IMR-90 (cell line): ENCODE data around the gene RYR3. TPM values are rescaled to one million over a fixed set of nuclear protein-coding genes. Genes with fewer than 3 reads are reported as not detected.

ENCODE experiments used
- ATAC-seq: fragments of 200-7000 bp; cut with Tn5 transposase; 2 replicates; pipeline ENCODE4 v1.9.1; 2020; ENCODE audit warnings: low read depth, mild to moderate bottlenecking, moderate library complexity
- BruUV-seq: library from RNA; stranded (reverse); fragments of 400-500 nt; replicated peaks from 2 replicates; lab custom pipeline; 2021; lab: Mats Ljungman, UMichigan
- CTCF ChIA-PET: fragments of 300-600 bp; formaldehyde crosslinking; extraction: SDS; loops from one replicate; lab custom pipeline; 2021; ENCODE audit warnings: antibody characterized with exemption; lab: Yijun Ruan, JAX
- POLR2A ChIA-PET: fragments of 300-600 bp; sonication (Branson Sonifier 250); formaldehyde crosslinking; loops from one replicate; lab custom pipeline; 2022; ENCODE audit warnings: antibody characterized with exemption; ENCODE audit not compliant: unreplicated experiment; lab: Charles Lee
- DNase-seq: peaks from one replicate; pipeline ENCODE4 v3.0.0; 2013
- H2AFZ ChIP-seq: replicated peaks from 2 replicates; pipeline ENCODE3; 2013; ENCODE audit warnings: low read length, mild to moderate bottlenecking; ENCODE audit not compliant: poor library complexity
- H2AK5ac ChIP-seq: 2 replicates; pipeline ENCODE4 v1.6.1; 2013; ENCODE audit warnings: low read depth, low read length, inconsistent platforms
- H2AK9ac ChIP-seq: replicated peaks from 2 replicates; pipeline ENCODE3; 2013; ENCODE audit warnings: mild to moderate bottlenecking, low read depth, low read length, moderate library complexity; ENCODE audit not compliant: poor library complexity
- H2BK120ac ChIP-seq: 2 replicates; pipeline ENCODE4 v1.6.1; 2013; ENCODE audit warnings: low read depth, low read length, inconsistent platforms
- H2BK15ac ChIP-seq: 3 replicates; pipeline ENCODE4 v1.6.1; 2013; ENCODE audit warnings: low read depth, low read length, inconsistent platforms
- H2BK20ac ChIP-seq: 2 replicates; pipeline ENCODE4 v1.6.1; 2013; ENCODE audit warnings: low read depth, mild to moderate bottlenecking, inconsistent platforms, low read length, moderate library complexity
- H2BK5ac ChIP-seq: 2 replicates; pipeline ENCODE4 v1.6.1; 2013; ENCODE audit warnings: mild to moderate bottlenecking, low read depth, low read length, inconsistent platforms; ENCODE audit not compliant: poor library complexity, severe bottlenecking
- H3K14ac ChIP-seq: replicated peaks from 2 replicates; pipeline ENCODE4 v1.6.1; 2013; ENCODE audit warnings: low read depth, low read length, inconsistent platforms
- H3K18ac ChIP-seq: 2 replicates; pipeline ENCODE4 v1.6.1; 2013; ENCODE audit warnings: low read depth, low read length, control low read depth
- H3K23ac ChIP-seq: 2 replicates; pipeline ENCODE4 v1.6.1; 2013; ENCODE audit warnings: low read depth, low read length, inconsistent platforms
- H3K27ac ChIP-seq: 2 replicates; pipeline ENCODE4 v1.5.1; 2013; ENCODE audit warnings: mild to moderate bottlenecking, control low read depth, low read length; ENCODE audit not compliant: insufficient read depth
- H3K27me3 ChIP-seq: 2 replicates; pipeline ENCODE4 v1.6.1; 2013; ENCODE audit warnings: low read length; ENCODE audit not compliant: control insufficient read depth, insufficient read depth
- H3K36me3 ChIP-seq: 2 replicates; pipeline ENCODE4 v1.6.1; 2013; ENCODE audit warnings: low read length, mixed read lengths; ENCODE audit not compliant: control insufficient read depth, insufficient read depth
- H3K4ac ChIP-seq: 2 replicates; pipeline ENCODE4 v1.6.1; 2013; ENCODE audit warnings: low read depth, low read length, inconsistent platforms
- H3K4me1 ChIP-seq: 2 replicates; pipeline ENCODE4 v1.6.1; 2013; ENCODE audit warnings: low read length, mixed read lengths; ENCODE audit not compliant: control insufficient read depth, insufficient read depth
- H3K4me2 ChIP-seq: 2 replicates; pipeline ENCODE4 v1.6.1; 2013; ENCODE audit warnings: low read depth, mild to moderate bottlenecking, control low read depth, low read length, moderate library complexity
- H3K4me3 ChIP-seq: 2 replicates; pipeline ENCODE4 v1.5.1; 2013; ENCODE audit warnings: low read depth, mild to moderate bottlenecking, control low read depth, low read length, moderate library complexity; ENCODE audit not compliant: insufficient read depth
- H3K56ac ChIP-seq: 2 replicates; pipeline ENCODE4 v1.6.1; 2013; ENCODE audit warnings: low read length, inconsistent platforms; ENCODE audit not compliant: insufficient read depth; ENCODE audit errors: extremely low read depth
- H3K79me1 ChIP-seq, 2 experiments: 2 replicates each; pipeline ENCODE4 v1.6.1; 2013; ENCODE audit warnings: low read length in 2 of 2, inconsistent platforms in 1 of 2, low read depth in 1 of 2
- H3K9ac ChIP-seq: 2 replicates; pipeline ENCODE4 v1.6.1; 2013; ENCODE audit warnings: low read depth, low read length, control low read depth
- H3K9me1 ChIP-seq: 2 replicates; pipeline ENCODE4 v1.6.1; 2013; ENCODE audit warnings: low read length, inconsistent platforms; ENCODE audit not compliant: insufficient read depth
- H3K9me3 ChIP-seq: 2 replicates; pipeline ENCODE4 v1.6.1; 2013; ENCODE audit warnings: low read length; ENCODE audit not compliant: control insufficient read depth, insufficient read depth
- H4K20me1 ChIP-seq: 2 replicates; pipeline ENCODE4 v1.6.1; 2013; ENCODE audit warnings: low read length, inconsistent platforms; ENCODE audit not compliant: insufficient read depth
- H4K5ac ChIP-seq: 2 replicates; pipeline ENCODE4 v1.6.1; 2013; ENCODE audit warnings: mild to moderate bottlenecking, low read depth, low read length, control low read depth
- H4K8ac ChIP-seq, 2 experiments: 2 replicates each; pipeline ENCODE4 v1.6.1; 2013; ENCODE audit warnings: low read depth in 2 of 2, low read length in 2 of 2, control low read depth in 1 of 2, inconsistent platforms in 1 of 2
- H4K91ac ChIP-seq: 2 replicates; pipeline ENCODE4 v1.6.1; 2013; ENCODE audit warnings: low read depth, low read length, inconsistent platforms; ENCODE audit not compliant: insufficient read depth
- BHLHE40 ChIP-seq: fragments of 150-350 bp; IDR thresholded peaks from 2 replicates; pipeline ENCODE4 v1.6.1; 2016; ENCODE audit warnings: mild to moderate bottlenecking, low read depth, low read length
- CHD1 ChIP-seq: IDR thresholded peaks from 2 replicates; pipeline ENCODE4 v1.6.1; 2012; ENCODE audit warnings: low read depth, low read length, improper control_type of control experiment
- CTCF ChIP-seq: conservative IDR thresholded peaks from 2 replicates; pipeline ENCODE4 v1.5.1; 2012; ENCODE audit warnings: mild to moderate bottlenecking, low read depth, low read length, improper control_type of control experiment
- ELK1 ChIP-seq: fragments of 150-350 bp; IDR thresholded peaks from 2 replicates; pipeline ENCODE4 v1.6.1; 2016; ENCODE audit warnings: low read depth, mild to moderate bottlenecking, low read length, moderate library complexity, borderline replicate concordance
- FOS ChIP-seq: fragments of 150-350 bp; IDR thresholded peaks from 2 replicates; pipeline ENCODE4 v1.6.1; 2016; ENCODE audit warnings: low read depth, low read length
- MAFK ChIP-seq: IDR thresholded peaks from 2 replicates; pipeline ENCODE4 v1.6.1; 2012; ENCODE audit warnings: low read depth, low read length, improper control_type of control experiment
- MAZ ChIP-seq: IDR thresholded peaks from 2 replicates; pipeline ENCODE4 v1.6.1; 2012; ENCODE audit warnings: low read depth, mild to moderate bottlenecking, low read length, improper control_type of control experiment, moderate library complexity, borderline replicate concordance
- MXI1 ChIP-seq: IDR thresholded peaks from 2 replicates; pipeline ENCODE4 v1.6.1; 2012; ENCODE audit warnings: low read depth, mild to moderate bottlenecking, low read length, moderate library complexity, borderline replicate concordance
- NFE2L2 ChIP-seq: fragments of 150-350 bp; IDR thresholded peaks from 2 replicates; pipeline ENCODE4 v1.6.1; 2016; ENCODE audit warnings: low read depth, mild to moderate bottlenecking, low read length
- POLR2A ChIP-seq: IDR thresholded peaks from 2 replicates; pipeline ENCODE4 v1.6.1; 2012; ENCODE audit warnings: mild to moderate bottlenecking, low read depth, low read length
- RAD21 ChIP-seq: IDR thresholded peaks from 2 replicates; pipeline ENCODE4 v1.6.1; 2012; ENCODE audit warnings: low read length, improper control_type of control experiment
- RFX5 ChIP-seq: IDR thresholded peaks from 2 replicates; pipeline ENCODE4 v1.8.0; 2012; ENCODE audit warnings: low read depth, mild to moderate bottlenecking, low read length, moderate library complexity
- SMC3 ChIP-seq: fragments of 150-350 bp; IDR thresholded peaks from 2 replicates; pipeline ENCODE4 v1.6.1; 2016; ENCODE audit warnings: low read depth, mild to moderate bottlenecking, antibody characterized with exemption, low read length, moderate library complexity
- WGBS, 2 experiments: methylation state at CpG; one replicate each; pipeline versions ENCODE4 v1.1.5 to v1.1.7; 2013; ENCODE audit warnings: missing lambda C conversion rate in 2 of 2; ENCODE audit not compliant: insufficient read length in 1 of 2; ENCODE audit errors: extremely low coverage in 2 of 2; 5-methylcytosine and 5-hydroxymethylcytosine counted together
- dilution Hi-C: fragments of 300-500 bp; cut with HindIII; formaldehyde crosslinking; loops from one replicate; pipeline ENCODE4 v1.14.3; 2018; ENCODE audit warnings: low sequenced_read_pairs; ENCODE audit not compliant: unreplicated experiment
- in situ Hi-C: fragments of 300-500 bp; cut with MboI; formaldehyde crosslinking; loops from 3 replicates; pipeline ENCODE4 v1.14.3; 2019; ENCODE audit warnings: low sequenced_read_pairs, inconsistent platforms, mixed read lengths
- intact Hi-C: fragments of 100-400 bp; cut with micrococcal nuclease; formaldehyde crosslinking; loops from 2 replicates; pipeline ENCODE4 v1.10.0; 2022
- polyA plus RNA-seq, 3 experiments: library from polyadenylated mRNA; depleted of rRNA; stranded (reverse); fragments of >200 nt; gene quantifications; 2 replicates each; pipeline ENCODE4 v1.2.3, GENCODE V29; 2012; ENCODE audit warnings: low replicate concordance in 1 of 3
- total RNA-seq: library from RNA; depleted of rRNA; stranded (reverse); fragments of >200 nt; gene quantifications from 2 replicates; pipeline ENCODE4 v1.2.3, GENCODE V29; 2012

RYR3 gene
- total and polyA plus RNA-seq, 2 of the 4 experiments (the other 2 are of a cell fraction) = 0.18 TPM; not detected in 1

GRCh38 chr15:33785366-33785765 lies 474.6 kb downstream of the RYR3 start:
- ChIA-PET CTCF (no interaction called here), POLR2A (no interaction called here)
- no peak overlapping the region for H3K18ac ChIP-seq
- ATAC-seq = no peak
- no TSS peak for BruUV-seq
- no peak overlapping the region for H3K14ac ChIP-seq
- H3K23ac ChIP-seq = no peak overlapping the region
- no peaks in the 10 kb centered on the region for H3K9me1 ChIP-seq
- H2BK20ac ChIP-seq = no peak overlapping the region
- H3K56ac ChIP-seq = no peak overlapping the region
- no peak overlapping the region for H3K9ac ChIP-seq
- H3K36me3 ChIP-seq = no peaks in the 10 kb centered on the region
- H3K4ac ChIP-seq = no peak overlapping the region
- H3K4me2 ChIP-seq = no peak overlapping the region
- DNase-seq = no peak
- dilution Hi-C loops = no loop called here
- H2AK9ac ChIP-seq = no peak overlapping the region
- H4K20me1 ChIP-seq = no peaks in the 10 kb centered on the region
- H3K27ac ChIP-seq = no peak overlapping the region
- H4K91ac ChIP-seq = no peak overlapping the region
- no peaks in the 10 kb centered on the region for H3K79me1 ChIP-seq
- H3K4me1 ChIP-seq = no peaks in the 10 kb centered on the region
- intact Hi-C loops = no loop called here
- in situ Hi-C loops = no loop called here
- no peaks in the 10 kb centered on the region for H3K9me3 ChIP-seq
- H3K27me3 ChIP-seq = peaks cover 16% of the 10 kb centered on the region
- no peak for TF ChIP-seq BHLHE40
- no peak for TF ChIP-seq CHD1
- no peak for TF ChIP-seq NFE2L2
- TF ChIP-seq MXI1 = no peak
- no peak for TF ChIP-seq RFX5
- TF ChIP-seq POLR2A = no peak
- no peak for TF ChIP-seq CTCF
- TF ChIP-seq MAFK = no peak
- no peak for TF ChIP-seq FOS
- TF ChIP-seq RAD21 = no peak
- TF ChIP-seq ELK1 = no peak
- TF ChIP-seq MAZ = no peak
- no peak for TF ChIP-seq SMC3
- no peak overlapping the region for H2AFZ ChIP-seq
- no peak overlapping the region for H2BK15ac ChIP-seq
- H3K4me3 ChIP-seq = no peak overlapping the region
- H4K5ac ChIP-seq = no peak overlapping the region
- no peak overlapping the region for H4K8ac ChIP-seq
- 39% methylated on average over 4 of the region's 6 CpGs; no CpG with 5 or more reads in 1 of the 2 experiments for WGBS, 2 experiments
- H2BK5ac ChIP-seq = no peak overlapping the region
- H2BK120ac ChIP-seq = no peak overlapping the region
- H2AK5ac ChIP-seq = no peak overlapping the region
